ENCODE data around the gene CGGBP1.

CGGBP1 gene

DNA sequence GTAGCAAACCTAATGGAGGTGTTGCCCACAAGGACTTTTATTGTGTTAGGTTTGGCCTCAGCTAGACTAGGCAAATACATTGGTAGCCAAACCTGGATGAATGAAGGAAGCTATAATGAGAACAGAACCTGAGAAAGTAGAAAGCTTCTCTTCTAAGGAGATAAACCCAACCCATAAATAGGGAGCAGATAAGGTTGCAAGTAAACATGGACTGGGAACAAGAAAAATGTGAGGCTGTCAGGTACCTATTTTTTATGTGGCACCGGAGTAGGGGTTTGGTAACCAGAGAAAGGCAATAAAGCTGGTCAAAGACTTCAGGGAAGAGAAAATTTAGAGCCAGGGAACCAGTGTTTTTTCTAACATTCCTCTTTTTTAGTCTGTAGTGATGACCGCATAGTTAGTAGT, 25.3 kb upstream of the CGGBP1 start:
- H2AFZ ChIP-seq (ENCODE audit: low read depth, low read length, severe bottlenecking): no peak overlapping the region
- 0 out of 2 replicates have a peak, but pooled peaks cover 20% of the 10 kb centered on the region for H4K20me1 ChIP-seq (ENCODE audit: low read depth, low read length)
- H3K9me2 ChIP-seq (replicated peaks; ENCODE audit: insufficient read depth, low read length): no peaks in the 10 kb centered on the region
- no peak overlapping the region for H3K4me3 ChIP-seq (ENCODE audit: insufficient read depth, low read length, poor library complexity, severe bottlenecking)
- H3K9ac ChIP-seq (ENCODE audit: low read length): no peak overlapping the region
- no peaks in the 10 kb centered on the region for H3K9me3 ChIP-seq (ENCODE audit: insufficient read depth, low read length)
- H3K36me3 ChIP-seq (ENCODE audit: low read length): peaks cover 28% of the 10 kb centered on the region; the same call in 1 of the 2 replicates
- H3K27me3 ChIP-seq (ENCODE audit: low read length): no peaks in the 10 kb centered on the region
- no peak overlapping the region for H3K4me2 ChIP-seq (ENCODE audit: low read depth, low read length, poor library complexity, severe bottlenecking)
- peaks cover 69% of the 10 kb centered on the region for H3K79me2 ChIP-seq (ENCODE audit: insufficient read depth, low read length)
- H3K27ac ChIP-seq (ENCODE audit: low read depth, low read length): no peak overlapping the region
- TF ChIP-seq EZH2phosphoT487 (conservative IDR thresholded peaks at IDR 0.05; ENCODE audit: low read length): no peak
- TF ChIP-seq, protein P1, sequence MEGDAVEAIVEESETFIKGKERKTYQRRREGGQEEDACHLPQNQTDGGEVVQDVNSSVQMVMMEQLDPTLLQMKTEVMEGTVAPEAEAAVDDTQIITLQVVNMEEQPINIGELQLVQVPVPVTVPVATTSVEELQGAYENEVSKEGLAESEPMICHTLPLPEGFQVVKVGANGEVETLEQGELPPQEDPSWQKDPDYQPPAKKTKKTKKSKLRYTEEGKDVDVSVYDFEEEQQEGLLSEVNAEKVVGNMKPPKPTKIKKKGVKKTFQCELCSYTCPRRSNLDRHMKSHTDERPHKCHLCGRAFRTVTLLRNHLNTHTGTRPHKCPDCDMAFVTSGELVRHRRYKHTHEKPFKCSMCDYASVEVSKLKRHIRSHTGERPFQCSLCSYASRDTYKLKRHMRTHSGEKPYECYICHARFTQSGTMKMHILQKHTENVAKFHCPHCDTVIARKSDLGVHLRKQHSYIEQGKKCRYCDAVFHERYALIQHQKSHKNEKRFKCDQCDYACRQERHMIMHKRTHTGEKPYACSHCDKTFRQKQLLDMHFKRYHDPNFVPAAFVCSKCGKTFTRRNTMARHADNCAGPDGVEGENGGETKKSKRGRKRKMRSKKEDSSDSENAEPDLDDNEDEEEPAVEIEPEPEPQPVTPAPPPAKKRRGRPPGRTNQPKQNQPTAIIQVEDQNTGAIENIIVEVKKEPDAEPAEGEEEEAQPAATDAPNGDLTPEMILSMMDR (IDR thresholded peaks at IDR 0.05; ENCODE audit: insufficient read depth, low read length, poor library complexity, severe bottlenecking): no peak
- no peaks in the 10 kb centered on the region for H3F3A ChIP-seq (ENCODE audit: insufficient read depth)

DNA sequence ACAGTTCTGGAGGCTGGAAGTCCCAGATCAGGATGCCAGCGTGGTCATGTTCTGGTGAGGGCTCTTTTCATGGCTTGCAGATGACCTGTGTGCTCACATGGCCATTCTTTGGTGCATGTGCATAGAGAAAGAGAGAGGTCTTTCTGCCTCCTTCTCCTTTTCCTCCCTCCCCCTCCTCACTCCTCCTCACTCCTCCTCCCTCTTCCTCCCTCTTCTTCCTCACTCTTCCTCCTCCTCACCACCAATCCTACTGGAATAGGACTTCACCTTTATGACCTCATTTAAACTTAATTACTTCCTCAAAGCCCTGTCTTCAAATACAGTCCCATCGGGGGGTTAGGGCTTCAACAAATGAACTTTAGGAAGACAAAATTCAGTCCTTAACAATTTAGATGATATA, 24.0 kb upstream of the CGGBP1 start:
- Histone ChIP-seq H3K79me2 (ENCODE audit: insufficient read depth, low read length) (peaks cover 75% of the 10 kb centered on the region), H3K27me3 (ENCODE audit: low read length) (no peaks in the 10 kb centered on the region), H4K20me1 (ENCODE audit: low read depth, low read length) (0 out of 2 replicates have a peak, but pooled peaks cover 21% of the 10 kb centered on the region), H3K9ac (ENCODE audit: low read length) (no peak overlapping the region), H3K9me3 (ENCODE audit: insufficient read depth, low read length) (no peaks in the 10 kb centered on the region), H2AFZ (ENCODE audit: low read depth, low read length, severe bottlenecking) (no peak overlapping the region), H3F3A (ENCODE audit: insufficient read depth) (no peaks in the 10 kb centered on the region), H3K4me2 (ENCODE audit: low read depth, low read length, poor library complexity, severe bottlenecking) (no peak overlapping the region), H3K27ac (ENCODE audit: low read depth, low read length) (no peak overlapping the region), H3K9me2 (replicated peaks; ENCODE audit: insufficient read depth, low read length) (no peaks in the 10 kb centered on the region), H3K36me3 (ENCODE audit: low read length) (peaks cover 23% of the 10 kb centered on the region; the same call in 1 of the 2 replicates), H3K4me3 (ENCODE audit: insufficient read depth, low read length, poor library complexity, severe bottlenecking) (no peak overlapping the region)
- no peak for TF ChIP-seq EZH2phosphoT487 (conservative IDR thresholded peaks at IDR 0.05; ENCODE audit: low read length)

DNA sequence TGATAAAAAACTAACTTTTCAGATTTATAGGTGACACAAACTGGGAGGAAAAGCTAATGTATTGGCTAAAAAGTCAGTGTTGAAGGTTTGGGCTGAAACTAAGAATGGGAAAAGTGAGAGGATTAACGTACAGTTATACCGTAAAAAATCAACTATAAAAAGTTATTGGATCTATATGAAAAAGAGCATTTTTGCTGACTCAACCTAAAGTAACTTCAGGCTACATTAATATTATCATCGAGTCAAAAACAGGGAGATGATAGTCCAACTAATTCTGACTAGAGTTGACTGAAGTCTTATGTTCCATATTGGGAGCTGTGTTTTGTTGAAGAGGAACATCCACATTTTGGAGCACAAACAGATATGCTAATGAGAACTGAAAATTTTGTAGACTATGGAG, 20.1 kb upstream of the CGGBP1 start:
- Histone ChIP-seq H3K79me2 (ENCODE audit: insufficient read depth, low read length) (peaks cover 96% of the 10 kb centered on the region), H3K9me2 (replicated peaks; ENCODE audit: insufficient read depth, low read length) (no peaks in the 10 kb centered on the region), H3K27ac (ENCODE audit: low read depth, low read length) (no peak overlapping the region), H3K27me3 (ENCODE audit: low read length) (no peaks in the 10 kb centered on the region), H3K4me3 (ENCODE audit: insufficient read depth, low read length, poor library complexity, severe bottlenecking) (no peak overlapping the region), H2AFZ (ENCODE audit: low read depth, low read length, severe bottlenecking) (no peak overlapping the region), H4K20me1 (ENCODE audit: low read depth, low read length) (peaks cover 42% of the 10 kb centered on the region), H3K9me3 (ENCODE audit: insufficient read depth, low read length) (no peaks in the 10 kb centered on the region), H3F3A (ENCODE audit: insufficient read depth) (no peaks in the 10 kb centered on the region), H3K9ac (ENCODE audit: low read length) (no peak overlapping the region), H3K4me2 (ENCODE audit: low read depth, low read length, poor library complexity, severe bottlenecking) (no peak overlapping the region), H3K36me3 (ENCODE audit: low read length) (peaks cover 5% of the 10 kb centered on the region; the same call in 1 of the 2 replicates)
- TF ChIP-seq, protein P1 (IDR thresholded peaks at IDR 0.05; ENCODE audit: insufficient read depth, low read length, poor library complexity, severe bottlenecking): no peak
- TF ChIP-seq EZH2phosphoT487 (conservative IDR thresholded peaks at IDR 0.05; ENCODE audit: low read length): no peak

DNA sequence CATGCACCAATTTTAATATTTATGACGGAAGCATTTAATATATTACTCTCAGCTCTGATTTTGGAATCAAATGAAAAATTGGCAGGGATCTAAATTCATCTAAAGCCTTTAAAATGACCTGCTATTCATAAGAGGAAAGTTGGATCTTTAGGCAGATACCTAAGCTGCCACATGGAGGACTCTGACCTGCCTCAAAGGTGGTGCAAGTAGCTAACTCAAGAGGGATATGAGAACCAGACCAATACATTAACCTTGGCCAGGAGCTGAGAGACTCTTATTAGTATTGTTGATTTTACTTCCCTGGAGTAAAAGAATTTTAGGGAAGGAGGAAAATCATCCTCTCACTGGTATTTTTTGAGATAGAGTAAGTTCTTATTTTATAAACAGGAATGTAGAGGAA, 17.9 kb upstream of the CGGBP1 start:
- peaks cover 3% of the 10 kb centered on the region; the same call in 1 of the 2 replicates for H3K36me3 ChIP-seq (ENCODE audit: low read length)
- no peak overlapping the region for H3K4me2 ChIP-seq (ENCODE audit: low read depth, low read length, poor library complexity, severe bottlenecking)
- H4K20me1 ChIP-seq (ENCODE audit: low read depth, low read length): peaks cover 36% of the 10 kb centered on the region
- no peak overlapping the region for H3K4me3 ChIP-seq (ENCODE audit: insufficient read depth, low read length, poor library complexity, severe bottlenecking)
- H3K9ac ChIP-seq (ENCODE audit: low read length): no peak overlapping the region
- H3K79me2 ChIP-seq (ENCODE audit: insufficient read depth, low read length): peaks cover 98% of the 10 kb centered on the region
- H3F3A ChIP-seq (ENCODE audit: insufficient read depth): no peaks in the 10 kb centered on the region
- H3K9me2 ChIP-seq (replicated peaks; ENCODE audit: insufficient read depth, low read length): no peaks in the 10 kb centered on the region
- TF ChIP-seq, protein P1 (IDR thresholded peaks at IDR 0.05; ENCODE audit: insufficient read depth, low read length, poor library complexity, severe bottlenecking): no peak
- TF ChIP-seq EZH2phosphoT487 (conservative IDR thresholded peaks at IDR 0.05; ENCODE audit: low read length): no peak
- no peaks in the 10 kb centered on the region for H3K27me3 ChIP-seq (ENCODE audit: low read length)
- H3K27ac ChIP-seq (ENCODE audit: low read depth, low read length): no peak overlapping the region
- no peak overlapping the region for H2AFZ ChIP-seq (ENCODE audit: low read depth, low read length, severe bottlenecking)
- no peaks in the 10 kb centered on the region for H3K9me3 ChIP-seq (ENCODE audit: insufficient read depth, low read length)

Data from SU-DHL-6 (cell line).